GM12875 (cell line): Measurements from ENCODE around the gene FES.
A peak's percentile ranks its signal among the peaks of the same experiment; 100 is the strongest.

Experiments used
- H3K4me3 ChIP-seq: one replicate; pipeline ENCODE4 v1.5.1; 2011; ENCODE audit warnings: low read depth, low read length, control low read depth
- TF ChIP-seq, protein P1 (sequence below): IDR thresholded peaks from 2 replicates; pipeline ENCODE4 v1.5.1; 2011; ENCODE audit warnings: low read depth, mild to moderate bottlenecking, control low read depth, inconsistent platforms, low read length, moderate library complexity, borderline replicate concordance; ENCODE audit not compliant: insufficient read depth

Gene FES

DNA sequence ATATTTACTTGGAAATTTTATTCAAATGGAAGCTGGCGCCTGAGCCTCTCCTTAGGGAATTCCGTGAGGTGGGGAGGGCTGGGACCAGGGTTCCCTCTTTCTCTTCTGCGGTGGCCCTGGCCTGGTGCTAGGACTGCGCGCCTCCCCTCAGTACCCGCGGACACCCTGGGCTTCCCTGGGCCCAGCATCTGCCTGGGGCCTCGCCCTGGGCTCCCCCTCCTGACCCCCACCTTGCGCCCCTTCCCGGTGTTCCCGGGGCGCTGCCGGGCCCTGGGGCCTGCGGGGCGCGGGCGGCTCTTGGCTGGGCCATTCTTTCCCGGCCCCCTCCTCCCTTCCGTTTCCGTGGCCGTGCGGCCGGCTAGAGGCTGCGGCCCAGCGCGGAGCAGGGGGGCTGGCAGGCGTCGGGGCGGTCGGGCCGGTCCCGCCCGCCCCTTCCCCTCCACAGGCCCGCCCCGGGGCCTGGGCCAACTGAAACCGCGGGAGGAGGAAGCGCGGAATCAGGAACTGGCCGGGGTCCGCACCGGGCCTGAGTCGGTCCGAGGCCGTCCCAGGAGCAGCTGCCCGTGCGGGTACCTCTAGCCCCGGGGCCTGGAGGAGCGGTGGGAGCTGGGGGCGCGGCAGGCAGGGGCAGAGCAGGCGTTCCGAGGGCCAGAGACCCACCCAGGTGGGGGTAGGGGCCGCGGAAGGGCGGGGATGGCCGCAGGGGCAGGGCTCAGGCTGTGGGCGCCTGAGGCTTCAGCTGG lies at the start of gene FES:
FES (plus strand) TSS at position 529 of the 743 bp plus-strand sequence. CDS start 542 bp downstream, outside the sequence.
- peak within 1 kb of the TSS; percentile 76 for H3K4me3 ChIP-seq
- TF ChIP-seq, protein P1, sequence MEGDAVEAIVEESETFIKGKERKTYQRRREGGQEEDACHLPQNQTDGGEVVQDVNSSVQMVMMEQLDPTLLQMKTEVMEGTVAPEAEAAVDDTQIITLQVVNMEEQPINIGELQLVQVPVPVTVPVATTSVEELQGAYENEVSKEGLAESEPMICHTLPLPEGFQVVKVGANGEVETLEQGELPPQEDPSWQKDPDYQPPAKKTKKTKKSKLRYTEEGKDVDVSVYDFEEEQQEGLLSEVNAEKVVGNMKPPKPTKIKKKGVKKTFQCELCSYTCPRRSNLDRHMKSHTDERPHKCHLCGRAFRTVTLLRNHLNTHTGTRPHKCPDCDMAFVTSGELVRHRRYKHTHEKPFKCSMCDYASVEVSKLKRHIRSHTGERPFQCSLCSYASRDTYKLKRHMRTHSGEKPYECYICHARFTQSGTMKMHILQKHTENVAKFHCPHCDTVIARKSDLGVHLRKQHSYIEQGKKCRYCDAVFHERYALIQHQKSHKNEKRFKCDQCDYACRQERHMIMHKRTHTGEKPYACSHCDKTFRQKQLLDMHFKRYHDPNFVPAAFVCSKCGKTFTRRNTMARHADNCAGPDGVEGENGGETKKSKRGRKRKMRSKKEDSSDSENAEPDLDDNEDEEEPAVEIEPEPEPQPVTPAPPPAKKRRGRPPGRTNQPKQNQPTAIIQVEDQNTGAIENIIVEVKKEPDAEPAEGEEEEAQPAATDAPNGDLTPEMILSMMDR: no peak

DNA sequence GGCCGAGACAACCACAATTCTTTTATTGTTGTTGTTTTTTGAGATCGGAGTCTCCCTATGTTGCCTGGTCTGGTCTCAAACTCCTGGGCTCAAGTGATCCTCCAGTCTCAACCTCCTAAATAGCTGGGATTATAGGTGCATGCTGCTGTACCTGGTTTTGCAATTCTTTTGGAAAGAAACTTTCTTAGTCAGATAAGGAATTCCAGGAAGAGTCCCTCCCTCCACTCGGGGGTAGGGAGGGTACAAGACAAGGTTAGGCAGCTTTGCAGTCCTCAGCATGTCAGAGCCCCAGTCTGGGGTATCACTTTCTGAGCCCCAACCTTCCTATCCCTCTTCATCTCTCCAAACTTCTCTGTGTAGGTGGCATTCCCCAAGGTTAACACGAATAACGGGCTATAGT lies 49.7 kb upstream of the FES start:
- TF ChIP-seq, protein P1: no peak
- H3K4me3 ChIP-seq: no peak overlapping the region

DNA sequence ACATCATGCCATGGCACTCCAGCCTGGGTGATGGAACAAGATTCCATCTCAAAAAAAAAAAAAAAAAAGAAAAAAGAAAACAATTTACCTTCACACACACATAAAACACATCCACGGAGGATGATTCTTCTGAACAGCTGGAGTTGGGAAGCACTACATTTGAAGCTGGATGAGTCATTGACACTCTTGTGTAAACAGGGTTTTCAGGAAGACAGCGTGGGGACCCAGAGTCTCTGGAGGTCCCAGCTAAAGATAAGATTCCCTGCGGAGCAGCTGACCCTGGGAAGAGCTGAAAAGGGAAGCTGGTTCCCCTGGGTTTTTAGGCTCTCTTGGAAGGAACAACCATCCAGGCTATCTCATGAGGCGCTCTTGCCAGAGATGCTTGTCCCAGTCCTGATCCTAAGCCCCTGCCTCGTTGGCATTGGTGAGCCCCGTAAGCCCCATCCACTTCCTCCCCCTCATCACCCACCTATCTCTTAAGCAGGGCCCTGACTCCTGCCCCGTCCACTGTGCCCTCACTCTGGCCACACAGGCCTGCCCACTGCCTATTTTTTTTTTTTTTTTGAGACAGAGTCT lies 47.9 kb upstream of the FES start:
- TF ChIP-seq, protein P1: no peak
- no peak overlapping the region for H3K4me3 ChIP-seq

DNA sequence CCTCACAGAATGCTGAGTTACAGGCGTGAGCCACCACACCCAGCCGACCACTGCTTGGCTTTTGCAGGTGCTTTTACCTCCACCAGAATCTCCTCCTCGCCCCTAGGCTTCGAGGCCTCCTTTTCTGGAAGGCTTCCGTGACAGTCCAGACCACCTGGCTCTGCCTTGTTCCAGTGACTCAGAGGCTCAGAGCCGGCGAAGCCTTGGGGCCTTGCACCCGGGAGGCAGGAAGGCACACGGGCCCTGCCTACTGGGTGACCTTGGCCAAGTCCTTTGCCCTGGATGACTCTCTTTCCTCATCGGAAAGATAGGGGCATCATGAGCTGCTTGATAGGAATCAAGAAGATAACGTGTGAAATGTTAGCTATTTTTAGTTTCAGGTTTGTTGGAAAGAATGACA lies 47.2 kb upstream of the FES start:
- no peak overlapping the region for H3K4me3 ChIP-seq
- TF ChIP-seq, protein P1: no peak

DNA sequence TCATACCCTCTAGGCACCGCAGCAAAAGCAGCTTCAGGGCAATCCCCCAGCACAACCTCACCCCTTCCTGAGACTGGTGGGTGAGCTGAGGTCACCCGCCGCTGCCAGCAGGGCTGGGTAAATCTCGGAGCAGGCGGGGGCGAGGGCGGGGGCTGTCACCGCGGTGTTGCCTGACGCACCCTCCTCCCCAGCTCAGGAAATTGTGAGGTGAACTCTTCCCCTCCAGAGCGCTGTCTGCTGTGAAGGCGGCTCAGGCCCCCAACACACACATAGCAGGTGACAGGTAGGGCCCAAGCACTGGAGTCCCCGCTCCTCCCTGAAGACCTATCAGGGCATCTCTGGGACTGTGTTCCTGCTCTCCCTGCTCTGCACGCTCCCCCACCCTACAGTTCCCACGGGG lies 46.2 kb upstream of the FES start:
- TF ChIP-seq, protein P1: no peak
- no peak overlapping the region for H3K4me3 ChIP-seq

DNA sequence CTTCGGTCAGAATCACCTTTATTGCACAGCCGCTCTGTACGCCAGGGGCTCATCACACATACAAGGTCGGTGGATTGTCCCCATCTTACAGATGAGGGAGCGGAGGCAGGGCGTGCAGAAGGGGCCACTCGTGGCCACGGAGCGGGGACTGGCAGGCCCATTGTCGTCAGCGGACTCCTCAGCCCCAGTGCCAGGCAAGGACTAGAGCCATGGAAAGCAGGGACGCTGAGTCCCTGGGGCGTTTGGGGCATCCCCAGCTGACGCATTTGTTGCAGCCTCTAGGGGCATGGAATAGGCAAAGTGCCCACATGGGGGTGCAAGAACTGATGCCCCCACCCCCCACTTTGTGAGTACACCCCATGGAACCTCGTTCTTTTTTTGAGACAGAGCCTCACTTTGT lies 45.8 kb upstream of the FES start:
- TF ChIP-seq, protein P1: no peak
- no peak overlapping the region for H3K4me3 ChIP-seq
